Subcutaneous adipose tissue (tissue), 4 donors: ENCODE results near the gene FUBP3. TPM values are rescaled to one million over a fixed set of nuclear protein-coding genes. Genes with fewer than 3 reads are reported as not detected.

Experiments used
- total RNA-seq, 4 donors: library from RNA; depleted of rRNA; stranded (reverse); fragments of >200 nt; gene quantifications; one replicate each; pipeline ENCODE4 v1.1.0, GENCODE V29; 2016
- TF ChIP-seq, protein P1 (sequence below): fragments of 450-650 bp; IDR thresholded peaks from one replicate; pipeline ENCODE4 v1.5.1; 2016; ENCODE audit warnings: low read depth, mild to moderate bottlenecking, control low read depth, antibody characterized with exemption, moderate library complexity

FUBP3 gene
- total RNA-seq, 4 donors from 2014 or later: 29.9 to 39.9 (median 37.9) TPM

DNA sequence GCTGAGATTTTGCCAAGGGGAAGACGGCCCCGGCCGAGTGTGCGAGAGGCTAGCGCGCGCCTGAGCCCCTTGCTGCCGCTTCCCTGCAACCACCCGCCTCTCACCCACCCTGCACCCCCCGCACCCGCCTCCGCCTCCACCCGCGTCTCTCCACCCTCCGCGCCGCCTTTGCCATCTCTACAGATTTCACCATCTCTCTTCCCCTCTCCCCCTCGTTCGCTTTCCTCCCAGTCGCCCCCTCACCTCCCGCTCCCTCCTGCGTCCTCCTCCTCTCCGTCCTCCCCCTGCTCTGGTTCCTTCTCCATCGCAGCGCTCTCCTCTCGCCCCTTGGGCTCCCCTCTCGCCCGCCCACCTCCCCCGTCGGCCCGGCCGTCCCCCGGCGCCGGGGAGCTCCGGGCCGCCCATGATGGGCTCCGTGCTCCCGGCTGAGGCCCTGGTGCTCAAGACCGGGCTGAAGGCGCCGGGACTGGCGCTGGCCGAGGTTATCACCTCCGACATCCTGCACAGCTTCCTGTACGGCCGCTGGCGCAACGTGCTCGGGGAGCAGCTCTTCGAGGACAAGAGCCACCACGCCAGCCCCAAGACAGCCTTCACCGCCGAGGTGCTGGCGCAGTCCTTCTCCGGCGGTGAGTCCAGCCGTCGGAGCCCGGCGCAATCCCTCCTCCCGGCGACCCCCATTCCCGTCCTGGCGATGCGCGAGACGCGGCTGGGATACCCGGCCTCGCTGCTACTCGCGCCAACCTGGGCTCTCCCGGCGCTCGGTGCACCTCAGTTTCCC lies 85.1 kb downstream of the FUBP3 start, which contains the start of gene PRDM12:
PRDM12 (plus strand) TSS at position 344 of the 778 bp plus-strand sequence; CDS start at position 404, 60 bp downstream.
- TF ChIP-seq, protein P1, sequence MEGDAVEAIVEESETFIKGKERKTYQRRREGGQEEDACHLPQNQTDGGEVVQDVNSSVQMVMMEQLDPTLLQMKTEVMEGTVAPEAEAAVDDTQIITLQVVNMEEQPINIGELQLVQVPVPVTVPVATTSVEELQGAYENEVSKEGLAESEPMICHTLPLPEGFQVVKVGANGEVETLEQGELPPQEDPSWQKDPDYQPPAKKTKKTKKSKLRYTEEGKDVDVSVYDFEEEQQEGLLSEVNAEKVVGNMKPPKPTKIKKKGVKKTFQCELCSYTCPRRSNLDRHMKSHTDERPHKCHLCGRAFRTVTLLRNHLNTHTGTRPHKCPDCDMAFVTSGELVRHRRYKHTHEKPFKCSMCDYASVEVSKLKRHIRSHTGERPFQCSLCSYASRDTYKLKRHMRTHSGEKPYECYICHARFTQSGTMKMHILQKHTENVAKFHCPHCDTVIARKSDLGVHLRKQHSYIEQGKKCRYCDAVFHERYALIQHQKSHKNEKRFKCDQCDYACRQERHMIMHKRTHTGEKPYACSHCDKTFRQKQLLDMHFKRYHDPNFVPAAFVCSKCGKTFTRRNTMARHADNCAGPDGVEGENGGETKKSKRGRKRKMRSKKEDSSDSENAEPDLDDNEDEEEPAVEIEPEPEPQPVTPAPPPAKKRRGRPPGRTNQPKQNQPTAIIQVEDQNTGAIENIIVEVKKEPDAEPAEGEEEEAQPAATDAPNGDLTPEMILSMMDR: no peak

GRCh38 chr9:130665029-130665430 lies 85.7 kb downstream of the FUBP3 start:
- TF ChIP-seq, protein P1: no peak

GRCh38 chr9:130665431-130666392 lies 86.3 kb downstream of the FUBP3 start:
- TF ChIP-seq, protein P1: no peak

DNA sequence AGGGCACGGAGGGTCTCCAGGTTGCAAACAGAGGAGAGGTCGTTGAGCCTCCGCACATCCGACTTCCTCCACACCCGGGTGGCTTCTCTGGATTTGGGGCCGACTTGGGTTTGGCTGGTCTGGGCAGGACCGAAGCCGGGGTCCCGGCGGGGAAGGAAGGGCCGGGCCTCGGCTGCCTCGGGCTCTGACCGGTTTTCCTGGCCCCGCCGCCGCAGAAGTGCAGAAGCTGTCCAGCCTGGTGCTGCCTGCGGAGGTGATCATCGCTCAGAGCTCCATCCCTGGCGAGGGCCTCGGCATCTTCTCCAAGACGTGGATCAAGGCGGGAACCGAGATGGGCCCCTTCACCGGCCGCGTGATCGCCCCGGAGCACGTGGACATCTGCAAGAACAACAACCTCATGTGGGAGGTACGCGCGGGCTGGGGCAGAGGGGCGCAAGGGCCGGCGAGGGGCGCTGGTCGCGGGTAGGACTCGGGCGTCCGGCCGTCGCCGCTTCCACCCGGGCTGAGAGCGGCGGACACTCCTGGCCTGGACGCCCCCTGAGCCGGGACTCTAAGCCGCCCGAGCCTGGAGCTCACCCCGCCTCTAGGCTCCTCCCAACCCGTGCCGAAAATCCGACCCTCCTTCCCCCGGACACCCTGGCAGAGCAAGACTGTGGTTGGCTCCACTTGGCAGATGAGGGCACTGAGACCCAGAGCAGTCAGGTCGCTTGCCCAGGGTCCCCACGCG lies 87.2 kb downstream of the FUBP3 start:
- TF ChIP-seq, protein P1: no peak

DNA sequence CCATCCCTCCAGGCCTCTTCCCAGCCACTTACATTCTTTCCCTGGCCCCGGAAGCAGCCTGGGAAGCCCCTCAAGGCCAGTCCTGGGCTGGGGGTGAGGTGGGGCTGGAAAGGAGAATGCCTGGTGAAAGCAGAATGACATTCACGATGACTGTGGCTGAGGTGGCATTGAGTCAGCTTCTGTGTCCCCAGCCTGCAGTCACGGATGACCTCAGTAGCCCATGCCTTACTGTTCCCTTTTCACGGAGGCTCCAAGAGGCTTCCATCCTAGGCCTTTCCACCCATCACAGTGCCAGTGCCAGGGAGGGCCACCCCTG lies 87.7 kb downstream of the FUBP3 start:
- TF ChIP-seq, protein P1: no peak

DNA sequence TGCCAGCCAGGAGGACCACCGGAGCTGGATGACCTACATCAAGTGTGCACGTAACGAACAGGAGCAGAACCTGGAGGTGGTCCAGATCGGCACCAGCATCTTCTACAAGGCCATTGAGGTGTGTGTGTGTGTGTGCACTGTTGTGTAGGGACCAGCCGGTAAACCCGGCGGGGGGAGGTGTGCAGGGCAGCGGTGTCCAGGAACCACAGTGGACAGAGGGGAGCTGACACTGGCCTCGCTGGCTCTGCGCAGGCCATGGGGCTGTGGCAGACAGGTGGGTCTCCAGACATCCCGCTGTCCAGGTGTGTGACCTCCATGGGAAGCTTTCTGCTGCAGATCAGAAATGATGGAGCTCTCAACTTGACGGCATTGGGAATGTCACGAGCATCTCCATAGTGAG lies 88.8 kb downstream of the FUBP3 start:
- TF ChIP-seq, protein P1: no peak

GRCh38 chr9:130668659-130669058 lies 89.3 kb downstream of the FUBP3 start:
- TF ChIP-seq, protein P1: no peak
